ENCODE data around the gene CHRNA7.

- TF ChIP-seq CTCF (IDR thresholded peaks at IDR 0.05) (no peak), POLR2AphosphoS5 (IDR thresholded peaks at IDR 0.05) (no peak)
These were observed 15.4 kb upstream of the CHRNA7 start for GRCh38 chr15:32014953-32015352.
